Measurements from ENCODE around the gene PITPNC1. TPM values are rescaled to one million over a fixed set of nuclear protein-coding genes. Genes with fewer than 3 reads are reported as not detected.
"Not testable (repeated sequence)": the region's sequence is repeated elsewhere in the genome, so short reads cannot be mapped to it uniquely, and the experiment has no call there.

Gene PITPNC1
- polyA plus RNA-seq, 1 experiment: 9.1 TPM

- no peak for TF ChIP-seq CTCF (IDR thresholded peaks at IDR 0.05; ENCODE audit: low read depth, low read length)
- no peaks in the 10 kb centered on the region for H3K27me3 ChIP-seq (ENCODE audit: control insufficient read depth, insufficient read depth, low read length)
- H3K9me3 ChIP-seq (ENCODE audit: control insufficient read depth, insufficient read depth, low read length): no peaks in the 10 kb centered on the region
- ChIA-PET POLR2A (no interaction called here), CTCF (no interaction called here)
- peak; percentile 42 for DNase-seq (ENCODE audit: low read depth, low spot score)
- H3K4me3 ChIP-seq (ENCODE audit: low read depth, low read length): no peak overlapping the region
- no peak overlapping the region for H3K27ac ChIP-seq (ENCODE audit: low read depth, low read length)
Observed at GRCh38 chr17:67421869-67422273, 44.8 kb downstream of the PITPNC1 start.

- H3K27me3 ChIP-seq (ENCODE audit: control insufficient read depth, insufficient read depth, low read length); POLR2A ChIA-PET; H3K27ac ChIP-seq (ENCODE audit: low read depth, low read length); H3K4me3 ChIP-seq (ENCODE audit: low read depth, low read length); DNase-seq (ENCODE audit: low read depth, low spot score); H3K9me3 ChIP-seq (ENCODE audit: control insufficient read depth, insufficient read depth, low read length): not testable (repeated sequence)
- CTCF ChIA-PET: interaction anchor here (1.4 kb wide), 1 partner anchor 53 kb away, joined by 5 read pairs; no protein-coding TSS in a partner anchor
Observed at GRCh38 chr17:67422296-67422695, 45.2 kb downstream of the PITPNC1 start.

GRCh38 chr17:67422897-67423296, 45.8 kb downstream of the PITPNC1 start:
- Histone ChIP-seq H3K27me3 (ENCODE audit: control insufficient read depth, insufficient read depth, low read length) (no peaks in the 10 kb centered on the region), H3K4me3 (ENCODE audit: low read depth, low read length) (no peak overlapping the region), H3K27ac (ENCODE audit: low read depth, low read length) (no peak overlapping the region), H3K9me3 (ENCODE audit: control insufficient read depth, insufficient read depth, low read length) (no peaks in the 10 kb centered on the region)
- DNase-seq (ENCODE audit: low read depth, low spot score): no peak
- ChIA-PET CTCF (interaction anchor here (1.4 kb wide), 1 partner anchor 52 kb away, joined by 5 read pairs; no protein-coding TSS in a partner anchor), POLR2A (no interaction called here)
- no peak for TF ChIP-seq CTCF (IDR thresholded peaks at IDR 0.05; ENCODE audit: low read depth, low read length)

- no peak overlapping the region for H3K4me3 ChIP-seq (ENCODE audit: low read depth, low read length)
- ChIA-PET POLR2A (no interaction called here), CTCF (no interaction called here)
- no peak for DNase-seq (ENCODE audit: low read depth, low spot score)
- no peaks in the 10 kb centered on the region for H3K27me3 ChIP-seq (ENCODE audit: control insufficient read depth, insufficient read depth, low read length)
- no peak for TF ChIP-seq CTCF (IDR thresholded peaks at IDR 0.05; ENCODE audit: low read depth, low read length)
- H3K27ac ChIP-seq (ENCODE audit: low read depth, low read length): no peak overlapping the region
- H3K9me3 ChIP-seq (ENCODE audit: control insufficient read depth, insufficient read depth, low read length): no peaks in the 10 kb centered on the region
Observed at GRCh38 chr17:67425571-67426160, 48.6 kb downstream of the PITPNC1 start.

- CTCF ChIA-PET: no interaction called here
- POLR2A ChIA-PET: no interaction called here
- Histone ChIP-seq H3K4me3 (ENCODE audit: low read depth, low read length) (no peak overlapping the region), H3K9me3 (ENCODE audit: control insufficient read depth, insufficient read depth, low read length) (no peaks in the 10 kb centered on the region), H3K27ac (ENCODE audit: low read depth, low read length) (no peak overlapping the region), H3K27me3 (ENCODE audit: control insufficient read depth, insufficient read depth, low read length) (no peaks in the 10 kb centered on the region)
- DNase-seq (ENCODE audit: low read depth, low spot score): no peak
- TF ChIP-seq CTCF (IDR thresholded peaks at IDR 0.05; ENCODE audit: low read depth, low read length): no peak
Observed at GRCh38 chr17:67427424-67427823, 50.3 kb downstream of the PITPNC1 start.

- H3K9me3 ChIP-seq (ENCODE audit: control insufficient read depth, insufficient read depth, low read length); DNase-seq (ENCODE audit: low read depth, low spot score); H3K4me3 ChIP-seq (ENCODE audit: low read depth, low read length); H3K27me3 ChIP-seq (ENCODE audit: control insufficient read depth, insufficient read depth, low read length); H3K27ac ChIP-seq (ENCODE audit: low read depth, low read length); POLR2A ChIA-PET: not testable (repeated sequence)
- CTCF ChIA-PET: interaction anchor here (1.1 to 1.5 kb wide), 2 partner anchors 46 to 54 kb away, joined by 3 to 10 read pairs; no protein-coding TSS in a partner anchor
Observed at GRCh38 chr17:67430515-67430914, 53.4 kb downstream of the PITPNC1 start.
